GM21447 (cell line): ENCODE measurements around the gene TERT.
"Not testable (repeated sequence)": the region's sequence is repeated elsewhere in the genome, so short reads cannot be mapped to it uniquely, and the experiment has no call there.

Experiments used
- ATAC-seq: cut with Tn5 transposase; IDR thresholded peaks from one replicate; pipeline ENCODE4 v1.9.1; 2021; ENCODE audit not compliant: unreplicated experiment

TERT gene

DNA sequence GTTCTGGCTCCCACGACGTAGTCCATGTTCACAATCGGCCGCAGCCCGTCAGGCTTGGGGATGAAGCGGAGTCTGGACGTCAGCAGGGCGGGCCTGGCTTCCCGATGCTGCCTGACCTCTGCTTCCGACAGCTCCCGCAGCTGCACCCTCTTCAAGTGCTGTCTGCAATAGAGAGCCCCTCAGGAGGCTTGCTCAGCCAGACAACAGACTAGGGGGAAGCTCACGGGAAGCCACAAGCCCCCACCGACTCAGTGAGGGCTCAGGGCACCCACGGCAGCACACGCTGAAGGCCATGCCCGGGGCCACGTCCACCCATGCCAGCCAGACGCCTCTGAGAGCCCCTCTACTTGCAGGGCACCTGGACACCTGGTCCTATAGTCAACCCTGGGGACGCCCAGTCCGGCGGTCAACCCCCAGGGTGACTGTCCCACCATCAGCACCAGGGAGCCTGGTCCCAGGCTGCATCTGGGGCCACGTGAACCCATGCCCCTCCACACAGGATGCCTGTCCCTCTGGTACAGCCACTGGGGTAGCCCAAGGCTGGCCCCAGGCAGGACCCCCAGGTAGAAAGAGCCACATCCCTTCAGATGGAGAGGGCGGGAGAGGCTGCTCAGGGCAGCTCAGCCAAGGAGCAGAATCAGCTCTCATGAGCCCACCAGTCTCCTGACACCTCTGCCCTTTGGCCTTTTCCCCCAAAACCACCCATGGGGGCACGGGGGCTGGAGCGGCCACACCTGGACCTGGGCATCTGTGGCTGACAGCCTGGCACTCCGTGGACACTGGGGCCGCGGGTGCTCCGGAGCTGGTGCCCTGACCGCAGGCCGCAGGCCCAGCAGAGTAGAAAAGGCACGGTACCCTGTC, 14.5 kb downstream of the TERT start:
- ATAC-seq = no peak

DNA sequence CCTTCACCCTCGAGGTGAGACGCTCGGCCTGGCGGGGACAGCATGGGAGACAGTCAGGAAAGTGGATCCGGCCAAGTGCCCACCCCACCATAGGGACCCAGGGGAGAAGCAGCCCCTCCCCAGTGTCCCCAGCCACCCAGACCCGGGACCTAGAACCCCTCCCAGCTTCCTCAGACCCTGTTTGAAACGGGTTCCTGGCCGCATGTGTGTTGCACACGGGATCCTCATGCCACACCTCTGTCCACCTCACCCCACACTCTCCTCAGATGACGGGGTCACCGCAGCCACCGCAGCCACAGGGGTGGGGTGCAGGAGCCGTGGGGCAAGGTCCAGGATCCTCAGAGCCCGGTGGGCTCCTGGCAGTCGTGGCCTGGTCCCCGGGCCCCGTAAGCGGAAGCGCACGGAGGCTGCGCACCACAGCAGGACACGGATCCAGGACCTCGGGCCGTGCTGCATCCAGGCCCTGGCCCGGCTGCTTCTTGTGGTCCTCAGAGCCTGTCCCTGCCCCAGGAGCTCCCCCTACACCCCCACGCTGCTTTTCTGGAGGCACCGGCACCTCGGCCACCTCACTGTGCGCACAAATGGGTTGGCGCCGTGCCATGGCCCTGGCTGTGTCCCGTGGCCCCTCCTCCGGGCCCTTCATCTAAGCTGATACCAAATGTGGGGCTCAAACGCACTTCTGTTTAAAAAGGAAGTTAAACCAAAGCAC, 15.3 kb downstream of the TERT start:
- no peak for ATAC-seq

DNA sequence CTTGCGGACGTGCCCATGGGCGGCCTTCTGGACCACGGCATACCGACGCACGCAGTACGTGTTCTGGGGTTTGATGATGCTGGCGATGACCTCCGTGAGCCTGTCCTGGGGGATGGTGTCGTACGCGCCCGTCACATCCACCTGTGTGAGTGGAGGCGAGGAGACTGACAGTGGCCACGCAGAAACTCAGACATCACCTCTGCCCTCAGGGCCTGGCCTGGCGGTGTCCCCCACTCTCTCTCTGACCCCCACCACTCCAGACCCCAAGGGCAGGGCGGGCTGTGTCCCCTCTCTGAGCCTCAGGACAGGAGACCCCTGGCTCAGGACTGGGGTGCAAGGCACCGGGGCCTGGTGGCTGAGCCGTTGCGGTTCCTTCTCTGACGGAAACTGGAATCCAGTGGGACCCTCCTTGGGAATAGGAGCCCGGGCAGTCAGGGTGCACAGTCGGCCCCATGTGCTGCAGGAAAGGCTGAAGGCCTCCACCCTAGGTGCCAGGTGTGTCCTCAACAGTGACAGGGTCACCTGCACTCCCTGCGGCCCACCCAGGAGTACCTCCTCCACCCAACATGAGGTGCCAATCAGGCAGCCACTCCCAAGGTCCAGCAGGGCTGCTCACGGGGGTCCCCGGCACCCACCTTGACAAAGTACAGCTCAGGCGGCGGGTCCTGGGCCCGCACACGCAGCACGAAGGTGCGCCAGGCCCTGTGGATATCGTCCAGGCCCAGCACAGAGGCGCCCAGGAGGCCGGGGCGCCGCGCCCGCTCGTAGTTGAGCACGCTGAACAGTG, 16.0 kb downstream of the TERT start:
- no peak for ATAC-seq

DNA sequence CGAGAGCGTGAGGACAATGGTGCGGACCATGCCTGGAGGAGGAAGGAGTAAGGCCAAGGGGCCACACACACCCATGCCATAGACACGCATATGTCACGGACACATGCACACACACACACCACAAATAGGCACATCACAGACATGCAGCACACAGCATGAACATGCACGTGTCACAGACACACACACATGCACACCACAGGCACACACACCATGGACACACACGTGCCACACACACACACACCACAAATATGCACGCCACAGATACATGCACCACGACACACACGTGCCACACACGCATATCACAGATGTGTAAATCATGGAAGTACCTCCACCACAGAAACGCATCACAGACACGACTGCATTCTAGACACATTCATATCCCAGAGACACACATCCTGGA, 16.7 kb downstream of the TERT start:
- no peak for ATAC-seq

DNA sequence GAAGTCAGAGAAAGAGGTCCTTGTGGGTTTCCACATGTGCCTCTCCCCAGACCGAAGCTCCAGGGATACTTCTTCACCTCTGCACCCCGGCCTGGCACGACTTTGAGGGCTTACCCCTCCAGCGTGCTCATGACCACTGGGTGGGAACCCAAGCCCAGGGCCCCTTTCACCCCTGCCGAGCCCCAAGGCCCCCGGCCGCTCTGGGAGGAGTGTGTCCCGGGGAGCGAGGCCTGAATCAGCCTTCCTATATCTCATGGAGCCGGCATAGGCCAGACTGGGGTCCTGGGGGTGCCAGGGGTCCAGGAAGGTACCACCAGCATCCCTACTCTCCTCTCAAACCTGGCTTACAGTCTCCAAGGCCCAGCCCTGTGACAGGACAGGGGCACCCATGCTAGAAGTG, 17.1 kb downstream of the TERT start:
- no peak for ATAC-seq

DNA sequence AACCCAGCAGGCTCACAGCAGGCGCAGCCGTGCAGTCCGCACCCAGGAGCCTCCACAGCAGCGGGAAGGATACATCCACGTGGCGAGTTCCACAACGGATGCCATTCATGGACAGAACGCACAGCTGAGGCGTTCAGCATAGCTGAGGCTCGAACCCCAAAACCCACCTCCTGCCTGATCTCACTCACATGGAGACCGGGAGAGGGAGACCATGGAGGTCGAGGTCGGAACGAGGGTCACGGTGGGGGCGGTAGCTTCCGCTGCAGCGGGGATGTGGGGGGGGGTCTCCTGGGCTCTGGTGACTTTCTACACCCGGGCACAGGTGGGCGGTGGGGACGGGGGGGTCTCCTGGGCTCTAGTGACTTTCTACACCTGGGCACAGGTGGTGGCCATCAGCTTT, 17.5 kb downstream of the TERT start:
- no peak for ATAC-seq

DNA sequence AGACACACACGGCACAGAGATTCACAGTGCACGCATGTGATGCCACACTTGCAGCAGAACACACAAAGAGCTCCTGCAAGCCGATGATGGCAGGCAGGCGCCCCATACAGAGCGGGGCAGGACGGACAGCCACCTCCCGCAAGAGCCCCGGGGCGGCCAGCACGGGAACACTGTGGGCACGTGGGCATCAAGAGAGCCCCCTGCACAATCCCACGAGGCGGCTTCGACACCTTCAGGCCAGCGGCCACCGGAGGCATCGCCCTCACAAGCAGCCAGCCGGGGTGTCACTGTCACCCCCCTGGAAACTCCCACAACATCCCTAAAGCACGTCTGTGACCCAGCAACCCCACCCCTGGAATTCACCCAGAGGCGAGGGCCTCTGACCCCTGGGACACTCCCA, 17.9 kb downstream of the TERT start:
- ATAC-seq = no peak

DNA sequence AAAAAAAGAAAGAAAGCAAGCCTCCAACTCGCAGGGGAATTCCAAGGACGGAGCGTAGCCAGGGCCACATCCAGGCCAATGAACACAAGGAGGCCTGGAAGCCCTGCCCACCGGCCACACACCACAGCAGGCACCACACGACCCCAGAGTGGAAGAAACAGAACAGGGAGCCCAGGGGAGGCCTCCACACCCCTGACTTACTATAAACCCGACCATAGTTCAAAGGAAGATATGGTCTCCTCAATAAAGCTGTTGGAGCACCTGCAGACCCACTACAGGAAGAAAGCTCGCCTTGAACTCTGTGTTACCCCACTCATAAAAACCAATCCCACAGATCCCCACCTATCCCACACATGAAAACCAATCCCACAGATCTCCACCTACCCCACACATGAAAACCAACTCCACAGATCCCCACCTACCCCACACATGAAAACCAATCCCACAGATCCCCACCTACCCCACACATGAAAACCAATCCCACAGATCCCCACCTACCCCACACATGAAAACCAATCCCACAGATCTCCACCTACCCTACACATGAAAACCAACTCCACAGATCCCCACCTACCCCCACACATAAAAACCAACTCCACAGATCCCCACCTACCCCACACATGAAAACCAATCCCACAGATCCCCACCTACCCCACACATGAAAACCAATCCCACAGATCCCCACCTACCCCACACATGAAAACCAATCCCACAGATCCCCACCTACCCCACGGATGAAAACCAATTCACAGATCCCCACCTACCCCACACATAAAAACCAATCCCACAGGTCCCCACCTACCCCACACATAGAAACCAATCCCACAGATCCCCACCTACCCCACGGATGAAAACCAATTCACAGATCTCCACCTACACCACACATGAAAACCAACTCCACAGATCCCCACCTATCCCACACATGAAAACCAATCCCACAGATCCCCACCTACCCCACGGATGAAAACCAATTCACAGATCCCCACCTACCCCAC, 19.2 kb downstream of the TERT start:
- ATAC-seq = not testable (repeated sequence)

DNA sequence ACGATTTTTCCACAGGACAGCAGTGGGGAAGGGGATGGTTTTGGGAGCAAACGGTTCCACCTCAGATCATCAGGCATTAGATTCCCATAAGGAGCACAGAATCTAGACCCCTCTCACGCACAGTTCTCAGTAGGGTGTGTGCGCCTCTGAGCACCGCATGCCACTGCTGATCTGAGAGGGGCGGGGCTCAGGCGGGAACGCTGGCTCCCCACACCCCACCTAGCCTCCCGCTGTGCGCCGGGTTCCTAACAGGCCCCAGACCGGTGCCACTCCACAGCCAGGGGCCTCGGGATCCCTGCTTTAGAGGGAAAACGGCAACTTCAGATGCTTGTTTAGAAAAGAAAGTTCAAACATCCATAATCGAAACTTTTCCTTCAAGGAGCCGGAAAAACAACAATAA, 20.4 kb downstream of the TERT start:
- no peak for ATAC-seq

DNA sequence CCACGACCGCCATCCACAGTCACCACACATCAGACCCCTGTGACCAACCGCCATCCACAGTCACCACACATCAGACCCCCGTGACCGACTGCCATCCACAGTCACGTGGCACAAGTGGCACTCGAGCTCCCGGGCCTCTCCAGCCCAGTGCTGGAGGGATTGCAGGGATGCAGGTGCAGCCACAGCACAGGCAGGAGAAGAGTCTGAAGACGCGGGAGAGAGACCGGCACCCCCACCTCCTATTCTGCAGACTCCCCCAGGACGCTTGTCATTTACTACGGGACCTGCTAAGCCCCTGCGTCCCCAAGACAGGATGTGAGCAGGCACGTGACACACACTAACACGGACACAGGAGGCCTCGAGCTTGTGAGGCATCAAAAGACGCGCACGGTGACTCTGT, 21.1 kb downstream of the TERT start:
- ATAC-seq = no peak

DNA sequence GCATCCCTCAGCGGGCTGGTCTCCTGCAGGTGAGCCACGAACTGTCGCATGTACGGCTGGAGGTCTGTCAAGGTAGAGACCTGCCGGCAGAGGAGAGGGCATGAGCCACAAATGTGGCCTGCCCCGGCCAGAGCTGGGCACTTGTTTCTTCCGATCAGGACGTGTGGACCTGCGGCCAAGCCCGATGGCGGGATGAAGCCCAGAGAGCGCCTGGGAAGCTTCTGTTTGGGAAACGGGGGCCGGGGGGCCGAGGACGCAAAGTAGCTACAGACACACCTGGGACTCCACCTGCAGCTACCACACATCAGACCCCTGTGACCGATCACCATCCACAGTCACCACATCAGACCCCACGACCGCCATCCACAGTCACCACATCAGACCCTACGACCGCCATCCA, 22.7 kb downstream of the TERT start:
- no peak for ATAC-seq

DNA sequence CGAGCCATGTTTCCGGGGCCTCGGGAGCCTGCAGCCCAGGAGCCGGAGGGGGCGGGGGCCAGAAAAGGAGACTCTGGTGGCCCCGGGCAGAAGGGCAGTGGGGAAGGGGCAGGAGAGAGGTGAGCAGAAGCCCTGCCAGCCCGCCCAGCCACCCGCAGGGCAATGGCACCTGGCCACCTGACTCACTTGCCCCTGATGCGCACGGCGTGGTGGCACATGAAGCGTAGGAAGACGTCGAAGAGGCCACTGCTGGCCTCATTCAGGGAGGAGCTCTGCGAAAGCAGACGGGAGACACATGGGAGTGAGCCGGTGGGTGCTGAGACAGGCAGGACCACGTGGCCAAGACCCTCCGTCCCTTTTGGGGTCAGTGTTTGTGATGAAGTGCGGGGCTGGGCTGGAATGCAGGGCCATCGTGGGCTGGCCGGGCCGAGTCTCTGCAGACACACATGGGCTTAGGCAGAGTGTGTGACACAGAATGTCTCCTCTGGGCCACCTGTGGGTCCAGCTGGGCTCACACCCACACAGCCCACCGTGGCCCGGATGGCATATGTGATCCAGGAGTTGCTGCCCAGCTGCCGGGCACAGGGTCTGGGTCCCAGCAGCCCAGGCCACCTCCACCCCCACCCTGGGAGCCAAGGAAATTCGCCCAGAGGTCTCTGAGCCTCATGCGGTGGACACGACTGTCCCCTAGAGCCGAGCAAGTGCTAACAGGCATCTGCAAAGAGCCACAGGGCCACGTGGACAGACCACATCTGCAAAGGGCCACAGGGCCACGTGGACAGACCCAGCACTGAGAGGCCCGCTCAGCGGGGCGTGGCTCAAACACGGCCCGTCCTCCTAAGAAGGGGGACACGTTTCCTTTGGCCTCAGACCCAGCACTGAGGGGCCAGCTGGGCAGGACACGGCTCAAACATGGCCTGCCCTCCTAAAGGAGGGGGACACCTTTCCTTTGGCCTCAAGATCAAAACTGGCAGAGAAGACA, 23.6 kb downstream of the TERT start:
- no peak for ATAC-seq

DNA sequence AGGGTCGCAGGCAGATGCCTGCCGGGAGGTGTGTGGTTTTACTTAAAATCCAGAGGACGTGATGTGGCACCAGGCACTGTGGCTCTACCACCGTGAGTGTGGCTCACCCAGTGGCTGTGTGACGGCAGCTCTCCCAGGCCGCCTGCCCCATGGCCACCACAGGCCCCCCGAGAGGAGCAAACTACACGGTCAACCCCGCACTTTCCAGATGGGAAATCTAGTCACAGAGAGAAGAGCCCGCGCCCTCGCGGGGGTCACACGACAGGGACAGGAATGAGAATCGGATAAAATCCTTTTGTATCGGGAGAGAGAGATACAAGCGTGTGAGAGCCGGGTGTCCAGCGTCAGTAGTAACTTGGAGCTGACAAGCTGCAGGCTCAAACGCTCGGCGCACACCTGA, 24.4 kb downstream of the TERT start:
- ATAC-seq = no peak

DNA sequence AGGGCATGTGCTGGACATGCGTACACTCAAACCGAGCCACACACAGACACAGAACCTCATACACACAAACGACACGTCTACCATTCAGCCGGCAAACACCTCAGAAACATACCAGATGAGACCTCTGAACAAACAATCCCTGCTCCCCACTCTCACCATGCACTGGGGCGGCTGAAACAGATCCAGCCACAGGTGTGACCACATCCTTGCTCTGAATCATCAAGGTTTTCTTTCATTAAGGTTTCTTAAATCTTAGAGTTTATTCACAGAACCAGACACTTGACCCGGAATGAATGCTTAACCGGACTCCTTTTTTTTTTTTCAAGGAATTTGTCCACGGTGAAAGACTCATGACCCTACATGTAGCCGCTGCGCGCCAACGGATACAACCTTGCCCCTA, 26.2 kb downstream of the TERT start:
- no peak for ATAC-seq

DNA sequence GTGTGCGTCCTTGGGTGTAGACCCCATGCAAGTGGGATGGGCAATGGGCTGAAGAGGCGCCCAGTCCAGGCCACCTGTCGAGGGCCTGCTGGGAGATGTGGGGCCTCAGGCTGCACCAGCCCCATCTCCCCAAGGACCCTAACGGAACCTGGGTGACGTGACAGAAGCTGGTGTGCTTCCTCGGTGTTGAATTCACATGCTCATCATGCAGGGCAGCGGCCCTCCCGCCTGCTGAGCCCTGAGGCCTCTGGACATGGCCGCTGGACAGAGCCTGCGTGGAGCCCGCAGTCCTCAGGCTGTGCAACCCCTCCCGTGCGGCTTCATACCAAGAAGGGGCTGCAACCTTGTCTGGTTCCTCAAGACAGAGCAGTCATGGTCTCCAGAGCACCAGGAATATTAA, 26.8 kb downstream of the TERT start:
- no peak for ATAC-seq

DNA sequence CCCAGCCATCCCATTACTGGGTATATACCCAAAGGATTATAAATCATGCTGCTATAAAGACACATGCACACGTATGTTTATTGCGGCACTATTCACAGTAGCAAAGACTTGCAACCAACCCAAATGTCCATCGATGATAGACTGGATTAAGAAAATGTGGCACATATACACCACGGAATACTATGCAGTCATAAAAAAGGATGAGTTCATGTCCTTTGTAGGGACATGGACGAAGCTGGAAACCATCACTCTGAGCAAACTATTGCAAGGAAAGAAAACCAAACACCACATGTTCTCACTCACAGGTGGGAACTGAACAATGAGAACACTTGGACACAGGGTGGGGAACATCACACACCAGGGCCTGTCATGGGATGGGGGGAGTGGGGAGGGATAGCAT, 27.4 kb downstream of the TERT start:
- ATAC-seq = not testable (repeated sequence)

DNA sequence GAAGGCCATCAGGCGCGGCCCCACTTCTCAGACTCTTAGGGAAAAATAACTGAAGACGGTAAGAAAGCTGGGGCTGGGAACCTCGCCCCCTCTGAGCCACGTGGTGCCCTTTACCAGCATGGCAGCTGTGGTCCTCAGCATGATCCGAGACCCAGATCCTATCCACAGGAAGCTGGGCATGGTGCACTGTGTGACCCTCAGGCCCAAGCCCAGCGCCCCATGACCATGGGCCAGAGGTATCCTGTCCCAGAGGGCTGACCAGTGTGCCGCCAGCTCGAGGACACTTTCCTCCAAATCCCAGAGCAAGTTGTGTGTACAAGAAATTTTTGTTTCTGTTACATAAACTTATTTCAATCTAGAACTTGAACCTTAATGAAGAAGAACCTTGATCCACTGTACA, 28.1 kb downstream of the TERT start:
- no peak for ATAC-seq

DNA sequence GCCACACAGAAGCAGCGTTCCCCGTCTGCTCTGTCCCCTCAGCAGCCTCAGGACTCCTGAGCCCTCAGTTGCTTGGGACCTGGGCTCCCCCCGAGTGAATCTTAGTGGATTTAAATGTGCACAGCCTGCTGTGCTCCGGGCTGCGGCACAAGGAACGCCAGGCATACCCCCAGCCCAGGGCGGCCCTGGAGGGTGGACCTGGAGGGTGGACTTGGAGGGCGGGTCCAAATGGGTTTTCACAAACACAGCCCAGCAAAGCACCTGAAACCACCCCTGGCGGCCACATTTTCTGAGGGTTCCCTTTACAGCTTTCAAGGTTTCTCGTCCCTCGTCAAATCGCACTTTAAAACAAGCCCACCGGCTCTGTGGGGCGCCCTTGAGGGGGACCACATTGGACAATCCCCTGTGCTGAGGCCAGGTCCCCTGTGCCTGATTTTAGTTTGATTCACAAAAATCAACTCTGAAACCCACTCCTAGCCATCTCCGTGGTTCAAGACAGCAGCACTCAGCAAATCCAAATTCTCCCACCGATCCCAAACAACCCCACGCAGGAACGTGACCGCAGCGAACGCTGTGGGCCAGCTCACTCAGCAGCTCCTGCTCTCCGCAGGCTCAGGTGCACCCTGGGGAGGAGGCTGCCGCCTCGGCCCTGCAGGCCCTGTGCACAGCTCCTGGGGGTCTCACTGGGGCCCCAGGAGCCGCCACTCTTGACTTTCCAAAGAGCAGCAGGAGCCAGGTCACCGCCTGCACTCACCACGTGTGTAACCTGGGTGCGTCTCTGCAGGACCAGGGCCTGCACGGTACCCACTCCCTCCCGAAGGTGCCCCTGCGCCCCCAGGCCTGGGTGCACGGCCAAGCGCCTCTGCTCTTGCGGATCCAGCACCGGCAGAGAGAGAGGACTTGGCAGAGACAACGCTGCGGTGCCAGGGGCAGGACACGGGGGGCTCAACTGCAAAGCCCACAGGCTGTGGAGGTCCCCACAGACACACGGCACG, 29.1 kb downstream of the TERT start:
- no peak for ATAC-seq
